Uterus (tissue), 4 donors: ENCODE results near the gene RASA4. TPM values are rescaled to one million over a fixed set of nuclear protein-coding genes. Genes with fewer than 3 reads are reported as not detected.
"Not testable (repeated sequence)": the region's sequence is repeated elsewhere in the genome, so short reads cannot be mapped to it uniquely, and the experiment has no call there.

Experiments used
- DNase-seq, 2 donors: peaks; one replicate each; pipeline ENCODE4 v3.0.0-alpha.2; 2019 to 2020
- H3K27ac ChIP-seq, 2 donors: fragments of 200-600 bp; sonication (generic); 1 replicate in 1 of 2; 2 replicates in 1 of 2; pipeline ENCODE4 v1.5.1; 2016 to 2018
- H3K27me3 ChIP-seq, 2 donors: fragments of 200-600 bp; sonication (generic); one replicate each; pipeline ENCODE4 v1.5.1; 2018 to 2019; ENCODE audit warnings: control low read depth in 1 of 2
- H3K36me3 ChIP-seq, 2 donors: fragments of 200-600 bp; sonication (generic); one replicate each; pipeline ENCODE4 v1.5.1; 2019; ENCODE audit warnings: control low read depth in 1 of 2
- H3K4me1 ChIP-seq, 2 donors: fragments of 200-600 bp; sonication (generic); one replicate each; pipeline ENCODE4 v1.5.1; 2018 to 2019; ENCODE audit warnings: control low read depth in 1 of 2
- H3K4me3 ChIP-seq, 2 donors: fragments of 200-600 bp; sonication (generic); 1 replicate in 1 of 2; 2 replicates in 1 of 2; pipeline ENCODE4 v1.5.1; 2018 to 2019; ENCODE audit warnings: mild to moderate bottlenecking in 1 of 2
- H3K9me3 ChIP-seq, 2 donors: fragments of 200-600 bp; sonication (generic); one replicate each; pipeline ENCODE4 v1.5.1; 2019; ENCODE audit warnings: control low read depth in 1 of 2
- intact Hi-C: fragments of 100-400 bp; cut with DNase I; formaldehyde crosslinking; loops from one replicate; pipeline ENCODE4 v1.15.1; 2023; ENCODE audit warnings: low total_unique reads
- total RNA-seq, 4 donors: library from RNA; depleted of rRNA in 3 of 4; stranded (reverse); fragments of >200 nt in 3 of 4; gene quantifications; one replicate each; pipeline versions ENCODE4 v1.1.0 to v1.2.4, GENCODE V29; 2014 to 2023
- donor health status: DM: yes; HTN: yes; CAD: no.

Gene RASA4
- total RNA-seq, 4 donors from 2014 or later: 31.4 to 283 (median 51.4) TPM

DNA sequence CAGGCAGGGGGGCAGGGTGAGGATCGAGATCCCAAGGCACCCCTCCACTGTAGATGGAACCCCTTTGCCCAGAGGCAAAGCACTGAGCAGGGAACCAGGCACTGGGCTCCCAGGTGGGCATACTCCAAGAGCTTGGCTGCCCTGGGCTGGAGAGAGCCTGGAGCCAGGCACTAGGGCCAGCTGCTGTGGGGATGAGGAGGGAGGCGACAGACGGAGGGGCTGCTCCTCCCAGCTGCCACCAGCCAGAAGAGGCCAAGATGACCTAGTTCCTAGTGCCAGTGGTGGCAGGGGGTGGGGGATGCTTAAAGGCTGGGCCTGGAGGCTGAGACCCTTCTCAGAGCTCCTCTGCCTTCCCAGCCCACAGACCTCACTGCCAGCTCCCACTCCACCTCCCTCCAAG is 1.7 kb downstream of the RASA4 start:
- H3K4me3 ChIP-seq, DNase-seq, H3K4me1 ChIP-seq, H3K27ac ChIP-seq, H3K9me3 ChIP-seq, intact Hi-C loops, H3K27me3 ChIP-seq, H3K36me3 ChIP-seq: not testable (repeated sequence)

DNA sequence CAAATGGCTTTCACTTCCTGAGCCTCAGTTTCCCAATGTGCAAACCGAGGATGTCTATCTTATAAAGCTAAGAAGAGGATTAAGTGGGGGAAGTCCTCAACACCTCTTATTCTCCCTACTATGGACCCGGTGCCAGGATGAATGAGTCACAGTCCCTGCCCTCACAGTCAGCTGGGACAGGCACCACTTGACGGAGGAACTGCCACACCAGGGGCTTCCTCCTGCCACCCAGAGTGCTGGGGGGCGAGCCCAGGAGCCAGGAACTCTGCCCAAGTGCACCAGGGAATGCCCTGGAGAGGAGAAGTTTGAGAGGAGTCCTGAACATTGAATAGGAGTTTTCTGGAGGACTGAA is 2.2 kb downstream of the RASA4 start:
- H3K4me1 ChIP-seq, DNase-seq, intact Hi-C loops: not testable (repeated sequence)

DNA sequence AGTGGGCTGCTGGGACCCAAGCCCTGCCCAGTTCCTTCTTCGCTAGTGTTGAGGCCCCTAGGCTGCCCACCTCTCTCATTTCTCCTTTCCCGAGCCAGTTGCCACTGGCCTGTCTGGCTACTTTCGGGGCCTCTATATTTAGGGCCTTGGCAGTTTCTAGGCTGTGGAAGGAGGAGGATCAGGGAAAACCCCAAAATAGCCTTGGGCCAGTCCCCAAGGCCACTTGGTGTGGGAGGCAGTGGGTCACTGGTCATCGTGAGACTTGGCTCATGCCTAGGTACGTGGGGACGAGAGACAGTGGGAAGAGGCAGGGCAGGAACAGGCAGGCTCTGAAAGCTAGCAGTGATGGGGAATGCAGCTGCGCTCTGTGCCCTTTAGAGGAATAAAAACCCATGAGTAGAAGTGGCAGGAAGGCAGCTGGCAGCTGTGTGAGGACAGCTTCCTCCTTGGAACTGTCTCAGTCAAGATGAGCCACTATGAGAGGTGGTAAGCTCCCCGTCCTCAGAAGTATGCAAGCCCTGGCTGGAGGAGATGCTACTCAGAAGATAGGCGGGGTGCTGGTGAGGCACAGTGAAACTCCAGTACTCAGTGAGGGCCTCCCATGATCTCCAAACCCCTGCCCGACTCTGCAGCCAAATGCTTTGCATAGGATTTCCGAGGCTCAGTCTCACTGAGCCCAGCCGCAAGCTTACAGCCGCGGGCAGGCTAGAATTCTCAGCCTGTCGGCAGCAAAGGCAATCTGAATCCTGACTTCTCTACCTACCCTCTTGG is 2.8 kb downstream of the RASA4 start:
- H3K4me1 ChIP-seq, intact Hi-C loops, H3K36me3 ChIP-seq, H3K9me3 ChIP-seq, H3K4me3 ChIP-seq, H3K27me3 ChIP-seq: not testable (repeated sequence)
- DNase-seq: peak; percentile 13 to 16
- peak overlapping the region in 1 of 2 donors; percentile 59 for H3K27ac ChIP-seq

More for the DNA sequence above, 2.2 kb downstream of the RASA4 start:
- not testable (repeated sequence) for H3K9me3 ChIP-seq, H3K36me3 ChIP-seq, H3K27me3 ChIP-seq, H3K4me3 ChIP-seq, H3K27ac ChIP-seq

DNA sequence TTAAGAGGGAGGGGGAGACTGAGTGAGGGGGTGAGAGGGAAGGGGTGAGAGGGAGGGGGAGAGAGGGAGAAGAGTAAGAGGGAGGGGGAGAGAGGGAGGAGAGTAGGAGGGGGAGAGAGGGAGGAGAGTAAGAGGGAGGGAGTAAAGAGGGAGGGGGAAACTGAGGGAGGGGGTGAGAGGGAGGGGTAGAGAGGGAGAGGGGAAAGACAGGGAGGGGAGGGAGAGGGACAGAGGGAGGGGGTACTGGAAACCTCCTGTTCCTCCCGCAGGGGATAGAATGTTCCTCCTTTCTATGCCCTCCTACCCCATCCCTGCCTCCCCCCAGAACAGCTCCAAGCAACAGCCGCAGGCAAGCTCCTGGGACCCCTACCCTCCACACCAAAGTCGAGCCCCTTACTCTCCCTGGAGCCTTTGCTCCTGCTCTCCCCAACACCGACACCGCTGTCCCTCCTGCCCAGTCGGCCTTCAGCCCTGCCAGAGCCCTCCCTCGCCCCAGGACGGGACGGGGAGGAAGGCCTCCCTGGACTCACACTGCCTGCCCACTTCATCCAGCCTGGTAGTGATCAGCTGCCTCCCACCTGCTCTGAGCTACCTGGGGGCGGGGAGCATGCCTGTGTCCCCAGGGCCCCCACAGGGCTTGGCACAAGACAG is 4.8 kb downstream of the RASA4 start:
- H3K9me3 ChIP-seq, H3K4me1 ChIP-seq, intact Hi-C loops, H3K36me3 ChIP-seq, H3K4me3 ChIP-seq, H3K27me3 ChIP-seq: not testable (repeated sequence)
- H3K27ac ChIP-seq: peak overlapping the region; percentile 69 to 77
- peak; percentile 31 to 53 for DNase-seq

DNA sequence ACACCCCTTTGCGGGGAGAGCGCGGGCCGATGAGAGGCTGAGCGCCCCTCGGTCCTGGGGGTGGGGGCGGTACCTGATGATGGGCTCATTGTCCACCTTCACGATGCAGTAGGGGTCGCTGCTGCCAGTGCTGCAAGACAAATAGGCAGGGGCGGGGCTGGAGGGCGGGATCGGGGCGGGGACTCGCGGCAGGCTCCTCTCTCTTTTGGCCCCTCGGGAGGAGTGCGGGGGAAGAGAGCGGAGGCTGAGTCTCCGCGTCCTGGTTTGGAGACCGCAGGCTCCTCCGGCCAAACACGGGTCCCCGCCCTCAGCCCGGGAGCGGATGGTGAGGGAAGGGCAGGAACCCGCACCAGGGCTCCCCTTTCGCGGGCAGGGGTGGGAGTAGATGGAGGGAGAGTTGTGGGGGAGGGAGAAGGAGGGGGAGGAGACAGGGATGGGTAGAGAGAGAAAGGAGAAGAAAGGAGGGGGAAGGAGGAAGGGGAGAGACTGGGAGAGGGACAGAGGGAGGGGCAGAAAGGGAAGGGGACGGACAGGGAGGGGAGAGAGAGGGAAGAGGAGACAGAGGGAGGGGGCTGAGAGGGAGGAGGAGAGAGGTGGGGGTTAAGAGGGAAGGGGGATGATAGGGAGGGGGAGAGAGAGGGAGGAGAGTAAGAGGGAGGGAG is 5.4 kb downstream of the RASA4 start:
- DNase-seq, H3K27ac ChIP-seq, H3K27me3 ChIP-seq, H3K9me3 ChIP-seq, H3K4me3 ChIP-seq, H3K4me1 ChIP-seq, H3K36me3 ChIP-seq, intact Hi-C loops: not testable (repeated sequence)

DNA sequence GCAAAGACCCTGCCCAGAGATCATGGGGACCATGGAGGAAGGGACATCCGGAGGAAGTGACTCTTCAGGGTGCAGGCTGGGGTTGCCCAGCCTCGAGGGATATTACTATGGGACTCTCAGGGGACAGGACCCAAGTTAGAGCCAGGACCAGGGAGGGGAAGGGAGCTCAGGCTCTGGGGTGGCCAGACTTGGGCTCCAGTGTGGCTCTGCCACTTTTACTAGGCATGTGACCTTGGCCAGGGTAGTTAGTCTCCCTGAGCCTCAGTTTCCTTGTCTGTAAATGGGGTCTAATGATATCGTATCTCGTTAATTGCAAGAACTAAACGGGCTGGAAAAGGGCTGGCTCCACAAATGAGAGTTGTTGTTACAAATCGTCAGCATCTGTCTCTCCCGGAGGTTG is 6.1 kb downstream of the RASA4 start:
- intact Hi-C loops, H3K9me3 ChIP-seq, H3K27me3 ChIP-seq, H3K27ac ChIP-seq, H3K4me1 ChIP-seq, H3K4me3 ChIP-seq, H3K36me3 ChIP-seq: not testable (repeated sequence)
- DNase-seq: peak; percentile 14 to 27

DNA sequence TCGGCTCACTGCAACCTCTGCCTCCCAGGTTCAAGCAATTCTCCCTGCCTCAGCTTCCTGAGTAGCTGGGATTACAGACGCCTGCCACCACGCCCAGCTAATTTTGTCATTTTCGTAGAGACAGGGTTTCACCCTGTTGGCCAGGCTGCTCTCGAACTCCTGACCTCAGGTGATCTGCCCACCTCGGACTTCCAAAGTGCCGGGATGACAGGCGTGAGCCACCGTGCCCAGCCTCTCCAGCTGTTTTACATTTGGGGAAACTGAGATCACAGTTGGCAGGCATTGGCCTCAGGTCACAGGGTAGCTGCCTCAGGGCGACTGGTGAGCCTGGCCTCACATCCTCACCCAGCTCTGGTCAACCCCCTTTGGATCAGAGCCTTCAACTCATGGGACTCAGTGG is 6.8 kb downstream of the RASA4 start:
- H3K9me3 ChIP-seq, H3K4me3 ChIP-seq, H3K27me3 ChIP-seq, intact Hi-C loops, H3K4me1 ChIP-seq, H3K27ac ChIP-seq, H3K36me3 ChIP-seq: not testable (repeated sequence)
- peak in 1 of 2 donors; percentile 9 for DNase-seq

DNA sequence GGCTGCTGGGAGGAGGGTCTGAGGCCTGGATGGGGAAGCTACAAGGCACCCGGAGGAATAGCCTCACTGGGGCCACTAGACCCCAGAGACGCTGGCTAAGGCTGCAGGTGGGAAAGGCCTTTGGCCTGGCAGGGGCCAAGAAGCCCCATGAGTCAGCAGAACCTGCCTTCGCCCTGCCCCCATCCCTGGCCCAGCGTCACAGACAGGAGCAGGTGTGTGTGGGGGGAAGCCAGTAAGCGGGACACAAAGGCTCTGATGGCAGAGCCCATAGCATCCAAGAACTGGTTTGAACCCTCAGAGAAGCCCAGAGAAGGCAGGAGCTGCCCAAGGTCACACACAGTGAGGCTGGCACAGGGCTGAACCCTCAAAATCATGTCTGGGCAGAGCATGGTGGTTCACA is 9.7 kb downstream of the RASA4 start:
- intact Hi-C loops, H3K9me3 ChIP-seq, H3K27me3 ChIP-seq, H3K4me3 ChIP-seq, H3K4me1 ChIP-seq, H3K27ac ChIP-seq, H3K36me3 ChIP-seq, DNase-seq: not testable (repeated sequence)

DNA sequence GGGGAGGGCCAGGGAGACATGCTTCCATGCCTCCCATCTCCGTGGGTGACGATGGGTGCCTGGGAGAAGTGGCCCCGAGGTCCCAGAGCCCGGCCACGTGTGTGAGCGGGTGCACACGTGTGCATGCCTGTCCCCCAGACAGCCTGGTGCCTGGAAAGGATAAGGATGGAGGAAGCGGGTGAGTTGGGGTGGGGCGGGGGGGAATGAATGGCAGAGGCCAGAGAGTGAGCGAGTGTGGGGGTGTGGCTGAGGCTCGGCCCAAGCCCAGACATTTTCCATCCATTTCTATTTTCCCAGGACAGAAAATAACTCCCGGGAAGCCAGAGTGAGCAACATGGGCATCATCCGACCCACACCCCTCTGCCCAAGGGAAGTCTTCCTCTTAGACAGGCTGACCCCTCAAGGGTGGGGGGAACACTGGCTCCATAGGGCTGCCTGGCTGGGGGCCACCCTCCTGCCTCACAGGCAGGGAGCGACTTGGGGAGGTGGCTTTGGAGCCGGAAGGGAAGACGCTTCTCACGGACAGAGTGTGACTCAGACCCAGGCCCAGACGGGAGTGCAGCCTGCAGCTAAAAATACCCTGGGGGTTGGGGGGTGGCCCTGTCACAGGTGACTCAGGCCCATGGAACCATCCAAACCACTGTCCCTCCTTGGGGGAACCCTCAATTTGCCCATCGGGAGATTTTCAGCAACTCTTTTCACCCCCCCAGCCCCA is 12.0 kb downstream of the RASA4 start:
- H3K9me3 ChIP-seq, H3K27ac ChIP-seq, H3K4me1 ChIP-seq, DNase-seq, intact Hi-C loops, H3K36me3 ChIP-seq, H3K27me3 ChIP-seq, H3K4me3 ChIP-seq: not testable (repeated sequence)

DNA sequence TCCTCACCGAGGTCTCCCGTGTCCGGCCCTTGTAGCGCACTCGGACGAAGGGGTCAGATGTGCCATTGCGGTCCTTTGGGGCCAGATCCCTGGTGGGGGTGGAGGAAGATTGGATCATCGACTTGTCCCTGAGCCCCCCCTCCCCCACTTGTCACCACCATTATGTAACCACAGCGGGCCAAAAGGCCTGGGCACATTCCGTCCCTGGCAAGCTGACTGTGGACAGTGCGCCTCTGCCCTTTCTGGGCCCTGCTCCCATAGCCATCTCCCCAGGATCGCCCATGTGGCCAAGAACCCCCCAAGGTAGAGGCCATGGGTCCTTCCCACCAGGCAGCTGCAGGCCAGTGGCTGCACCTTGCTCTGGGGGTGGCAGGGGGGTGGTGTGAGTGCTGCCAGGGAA is 14.2 kb downstream of the RASA4 start:
- H3K4me1 ChIP-seq, H3K4me3 ChIP-seq, H3K36me3 ChIP-seq, intact Hi-C loops, H3K27me3 ChIP-seq, H3K9me3 ChIP-seq, DNase-seq, H3K27ac ChIP-seq: not testable (repeated sequence)

DNA sequence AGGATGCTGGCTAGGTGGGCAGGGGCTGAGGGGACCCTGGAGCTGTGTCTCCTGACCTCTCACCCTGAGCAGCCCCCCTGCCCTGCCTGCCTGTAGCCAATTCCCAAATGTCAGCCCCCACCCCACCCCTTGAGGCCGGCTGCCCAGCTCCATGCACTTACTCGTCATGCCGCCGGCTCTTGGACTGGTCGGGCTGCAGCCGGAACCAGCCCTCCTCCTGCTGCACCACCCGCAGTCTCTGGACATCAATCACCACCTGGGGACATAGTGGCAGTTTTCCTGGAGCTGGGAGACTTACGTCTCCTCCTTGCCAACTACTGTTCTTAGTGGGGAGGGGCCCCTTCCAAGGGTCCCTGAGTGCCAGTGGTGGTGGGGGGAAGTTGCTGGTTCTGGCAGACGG is 16.9 kb downstream of the RASA4 start:
- intact Hi-C loops, H3K4me3 ChIP-seq, DNase-seq, H3K36me3 ChIP-seq, H3K27ac ChIP-seq, H3K4me1 ChIP-seq, H3K9me3 ChIP-seq, H3K27me3 ChIP-seq: not testable (repeated sequence)

DNA sequence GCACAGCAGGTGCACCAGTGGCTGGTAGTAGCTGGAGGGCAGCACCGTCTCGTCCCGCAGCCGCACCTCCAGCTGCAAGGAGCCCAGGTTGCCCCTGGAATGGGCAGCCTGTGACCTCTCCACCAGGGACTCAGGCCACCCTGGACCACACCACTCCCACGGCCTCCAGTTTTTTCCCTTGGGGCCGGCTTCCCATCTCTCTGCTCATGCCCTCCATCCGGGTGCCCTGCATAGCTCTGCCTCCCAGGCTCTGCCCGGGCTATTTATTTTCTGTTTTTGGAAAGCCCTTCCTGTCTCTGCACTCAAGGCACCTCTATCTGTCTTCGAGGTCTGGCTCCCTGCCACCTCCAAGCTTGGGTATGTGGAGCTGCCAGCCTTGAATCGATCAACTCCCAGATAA is 20.5 kb downstream of the RASA4 start:
- intact Hi-C loops, H3K27me3 ChIP-seq, H3K4me1 ChIP-seq, DNase-seq, H3K36me3 ChIP-seq, H3K27ac ChIP-seq, H3K4me3 ChIP-seq, H3K9me3 ChIP-seq: not testable (repeated sequence)
